Stimulated activated CD4-positive, alpha-beta T cell treated with anti-CD3 and anti-CD28 coated beads, Interleukin-15, amount 100 ng/mL, for 1 hour (primary cell): ENCODE data around the gene L3MBTL4.
"Not testable (repeated sequence)": the region's sequence is repeated elsewhere in the genome, so short reads cannot be mapped to it uniquely, and the experiment has no call there.

ENCODE experiments used
- DNase-seq, 2 donors: peaks; one replicate each; pipeline ENCODE4 v3.0.0-alpha.2; 2020; ENCODE audit warnings: low read depth in 1 of 2, low spot score in 1 of 2

Gene L3MBTL4

GRCh38 chr18:6406910-6407470 lies 7.7 kb downstream of the L3MBTL4 start:
- no peak for DNase-seq

- no peak for DNase-seq
These were observed 8.4 kb downstream of the L3MBTL4 start for GRCh38 chr18:6406075-6406909.

GRCh38 chr18:6405237-6406074 lies 9.3 kb downstream of the L3MBTL4 start:
- DNase-seq = no peak

DNA sequence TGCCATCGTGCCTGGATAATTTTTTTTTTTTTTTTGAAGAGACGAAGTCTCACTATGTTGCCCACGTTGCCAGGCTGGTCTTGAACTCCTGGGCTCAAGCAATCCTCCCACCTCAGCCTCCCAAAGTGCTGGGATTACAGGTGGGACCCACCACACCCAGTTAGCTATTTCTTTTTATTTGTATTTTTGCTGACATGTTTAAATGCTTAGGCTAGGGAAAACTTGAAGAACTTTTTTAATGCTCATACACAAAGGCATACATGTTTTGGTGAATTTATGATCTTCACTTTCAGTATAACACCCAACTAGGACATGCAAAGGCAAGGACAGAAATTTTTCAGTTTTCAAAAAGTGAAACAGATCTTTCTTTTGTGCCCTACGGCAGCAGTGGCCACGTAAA lies 9.9 kb downstream of the L3MBTL4 start:
- no peak for DNase-seq

DNA sequence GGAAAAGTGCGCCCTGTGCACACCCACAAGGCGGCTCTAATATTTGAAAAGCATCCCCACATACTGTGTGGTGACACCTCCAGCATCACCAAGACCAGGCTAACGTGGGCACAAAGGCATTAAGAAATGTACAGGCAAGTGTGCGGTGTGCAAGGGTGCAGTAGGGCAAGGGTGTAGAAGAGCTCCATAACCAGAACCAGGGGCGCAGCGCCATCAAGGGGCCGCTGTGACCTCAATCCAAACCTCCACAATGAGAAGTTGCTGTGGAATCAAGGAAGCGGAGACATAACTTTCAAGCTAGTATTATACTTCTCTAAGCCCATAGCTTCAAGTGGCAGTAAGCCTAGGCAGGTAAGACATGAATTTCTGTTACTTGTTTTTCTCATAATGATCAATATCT lies 13.0 kb downstream of the L3MBTL4 start:
- DNase-seq = no peak

GRCh38 chr18:6399776-6400175 lies 14.9 kb downstream of the L3MBTL4 start:
- no peak for DNase-seq

DNA sequence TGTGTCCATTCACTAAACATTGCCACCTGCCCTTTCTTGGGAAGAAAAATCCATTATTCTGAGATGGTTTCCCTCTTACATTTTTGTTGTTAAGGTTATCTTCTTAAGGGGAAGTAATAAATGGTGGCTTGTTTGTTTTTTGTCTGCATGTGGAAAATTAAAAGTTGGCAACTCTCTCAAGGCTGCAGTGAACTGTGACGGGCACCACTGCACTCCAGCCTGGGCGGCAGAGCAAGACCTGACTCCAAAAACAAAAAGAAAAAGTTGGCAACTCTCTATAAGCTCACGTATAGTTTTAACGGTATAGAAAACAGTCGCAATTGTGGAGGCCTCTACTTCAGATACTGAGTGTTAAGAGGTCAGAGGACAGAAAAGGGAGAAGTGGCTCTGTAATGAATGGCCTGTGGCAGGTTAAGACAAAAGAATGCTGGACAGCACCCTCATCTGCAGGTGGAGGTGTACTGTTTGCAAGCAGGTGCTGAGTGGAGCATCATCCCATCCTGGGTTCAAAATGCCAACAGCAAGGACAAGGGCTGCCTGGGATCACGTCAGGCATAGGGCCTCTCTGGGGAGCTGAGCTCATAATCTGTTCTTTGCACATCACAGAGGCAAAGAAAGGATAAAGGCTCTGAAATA lies 16.7 kb downstream of the L3MBTL4 start:
- no peak for DNase-seq

GRCh38 chr18:6396847-6397246 lies 17.9 kb downstream of the L3MBTL4 start:
- no peak for DNase-seq

DNA sequence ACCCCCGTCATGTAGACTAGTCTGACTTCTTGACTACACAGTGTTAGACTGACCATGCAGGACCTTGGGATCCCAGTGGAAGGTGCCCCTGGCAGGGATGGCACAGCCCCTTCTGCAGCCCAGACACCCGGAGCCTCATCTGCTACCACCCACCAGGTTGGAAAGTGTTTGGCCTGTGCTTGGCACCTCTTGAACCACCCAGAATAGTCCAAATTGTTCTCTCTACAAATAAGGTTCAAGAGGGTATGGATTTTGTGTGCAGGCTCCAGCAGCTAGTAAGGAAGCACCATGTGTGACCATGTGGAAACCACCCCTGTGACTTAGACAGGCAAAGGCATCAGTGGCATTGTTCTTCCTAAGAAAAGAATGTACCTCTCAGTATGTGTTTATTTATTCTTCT lies 18.4 kb downstream of the L3MBTL4 start:
- DNase-seq = no peak

GRCh38 chr18:6389005-6389404 lies 25.7 kb downstream of the L3MBTL4 start:
- DNase-seq = no peak

DNA sequence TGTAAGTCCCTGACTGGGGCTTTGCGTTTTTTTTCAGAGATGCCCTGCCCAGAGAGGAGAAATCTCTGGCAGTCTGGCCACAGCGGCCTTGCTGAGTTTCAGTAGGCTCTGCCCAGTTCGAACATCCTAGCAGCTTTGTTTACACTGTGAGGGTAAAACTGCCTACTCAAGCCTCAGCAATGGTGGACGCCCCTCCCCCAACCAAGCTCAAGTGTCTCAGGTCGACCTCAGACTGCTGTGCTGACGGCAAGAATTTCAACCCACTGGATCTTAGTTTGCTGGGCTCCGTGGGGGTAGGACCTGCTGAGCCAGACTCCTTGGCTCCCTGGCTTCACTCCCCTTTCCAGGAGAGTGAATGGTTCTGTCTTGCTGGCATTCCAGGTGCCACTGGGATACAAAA lies 31.7 kb downstream of the L3MBTL4 start:
- no peak for DNase-seq

GRCh38 chr18:6377473-6377872 lies 37.2 kb downstream of the L3MBTL4 start:
- DNase-seq = not testable (repeated sequence)

DNA sequence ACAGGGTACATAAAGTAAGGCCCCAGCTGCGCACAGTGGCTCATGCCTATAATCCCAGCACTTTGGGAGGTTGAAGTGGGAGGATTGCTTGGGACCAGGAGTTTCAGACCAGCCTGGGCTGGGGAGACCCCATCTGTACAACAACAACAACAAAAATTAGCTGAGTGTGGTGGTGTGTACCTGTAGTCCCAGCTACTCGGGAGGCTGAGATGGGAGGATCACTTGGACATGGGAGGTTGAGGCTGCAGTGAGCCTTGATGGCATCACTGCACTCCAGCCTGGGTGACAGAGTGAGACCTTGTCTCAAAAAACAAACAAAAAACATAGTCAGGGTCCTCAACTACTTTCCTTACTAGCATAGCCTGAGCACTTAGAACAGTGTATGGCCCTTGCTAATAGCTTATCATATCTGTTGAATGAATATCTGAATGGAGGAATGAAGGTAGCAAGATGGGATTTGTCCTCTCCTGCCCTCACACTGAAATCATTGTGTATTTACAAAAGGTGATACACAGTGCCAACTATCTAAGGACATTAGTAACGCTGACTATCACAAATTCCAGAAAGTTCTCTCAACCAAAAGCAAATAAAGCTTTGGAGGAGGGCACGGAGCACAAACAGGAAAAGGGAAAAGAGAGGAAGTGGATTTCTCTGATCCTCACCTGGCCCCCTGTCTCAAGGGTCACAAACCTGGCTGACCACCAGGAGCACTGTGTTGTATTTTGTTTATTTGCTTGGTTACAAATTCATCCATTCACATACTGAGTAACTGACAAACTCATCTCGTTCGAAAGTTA lies 38.1 kb downstream of the L3MBTL4 start:
- DNase-seq = no peak

DNA sequence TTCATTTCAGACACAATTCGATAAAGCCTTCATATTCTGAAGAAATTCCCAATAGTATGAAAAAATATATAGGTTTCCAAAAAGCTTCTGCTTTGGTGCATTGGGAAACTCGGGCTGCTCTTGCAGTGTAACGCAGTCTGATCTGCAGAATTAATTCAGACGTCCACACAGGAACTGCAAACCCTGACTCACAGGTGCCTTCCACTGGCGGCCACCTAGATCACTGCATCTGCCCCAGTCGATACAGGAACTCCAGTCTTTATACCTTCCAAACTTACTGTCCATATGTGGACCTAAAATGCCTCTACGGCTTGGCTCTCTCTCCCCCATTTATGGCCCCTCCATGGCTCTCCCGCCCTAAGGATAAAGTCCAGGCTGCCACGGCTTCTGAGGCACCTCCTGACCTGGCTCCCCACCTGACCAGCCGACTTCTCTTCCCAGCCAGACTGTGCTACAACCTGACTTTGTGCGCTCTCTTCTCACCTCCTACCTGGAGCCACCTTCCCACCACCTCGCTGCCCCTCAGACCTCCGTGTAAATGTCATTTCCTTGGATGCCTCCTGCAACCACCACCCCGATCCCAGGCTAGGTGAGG lies 39.7 kb downstream of the L3MBTL4 start:
- no peak for DNase-seq

DNA sequence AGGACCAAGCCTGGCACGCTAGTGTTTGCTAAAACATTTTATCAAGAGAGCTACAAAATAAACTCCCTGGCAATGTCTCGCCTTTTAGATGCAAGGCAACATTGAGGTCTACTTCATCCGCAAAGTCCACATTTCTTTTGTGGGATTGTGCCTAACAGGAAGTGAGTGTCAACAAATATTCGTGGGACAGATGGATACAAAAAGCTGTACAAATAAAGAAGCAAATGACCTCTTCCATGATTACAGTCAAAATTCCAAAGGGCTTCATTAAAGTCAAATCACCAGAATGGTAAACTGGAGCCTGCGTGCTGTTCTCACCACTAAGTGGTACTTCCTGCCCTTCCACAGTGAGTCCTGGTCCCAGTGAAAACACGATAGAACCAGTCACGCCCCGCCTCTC lies 40.4 kb downstream of the L3MBTL4 start:
- no peak for DNase-seq

DNA sequence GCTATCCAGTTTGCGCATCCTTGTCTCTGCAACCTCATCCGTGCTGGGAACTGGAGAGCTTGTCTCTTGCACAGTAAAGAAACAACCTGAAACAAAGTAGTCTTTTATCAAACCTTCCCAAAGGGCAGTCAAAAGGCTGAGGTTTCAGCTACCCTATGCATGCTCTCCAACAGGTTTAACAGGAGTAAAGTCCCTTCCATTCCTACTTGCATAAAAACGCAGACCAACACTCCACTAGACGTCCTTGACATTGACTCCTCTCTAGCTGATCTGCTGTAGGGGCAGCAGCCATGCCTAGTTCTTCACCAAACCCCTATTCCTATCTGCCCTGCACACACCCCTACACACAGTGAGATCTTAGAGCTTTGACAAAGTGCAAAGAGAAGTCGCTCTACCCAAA lies 41.5 kb downstream of the L3MBTL4 start:
- no peak for DNase-seq

DNA sequence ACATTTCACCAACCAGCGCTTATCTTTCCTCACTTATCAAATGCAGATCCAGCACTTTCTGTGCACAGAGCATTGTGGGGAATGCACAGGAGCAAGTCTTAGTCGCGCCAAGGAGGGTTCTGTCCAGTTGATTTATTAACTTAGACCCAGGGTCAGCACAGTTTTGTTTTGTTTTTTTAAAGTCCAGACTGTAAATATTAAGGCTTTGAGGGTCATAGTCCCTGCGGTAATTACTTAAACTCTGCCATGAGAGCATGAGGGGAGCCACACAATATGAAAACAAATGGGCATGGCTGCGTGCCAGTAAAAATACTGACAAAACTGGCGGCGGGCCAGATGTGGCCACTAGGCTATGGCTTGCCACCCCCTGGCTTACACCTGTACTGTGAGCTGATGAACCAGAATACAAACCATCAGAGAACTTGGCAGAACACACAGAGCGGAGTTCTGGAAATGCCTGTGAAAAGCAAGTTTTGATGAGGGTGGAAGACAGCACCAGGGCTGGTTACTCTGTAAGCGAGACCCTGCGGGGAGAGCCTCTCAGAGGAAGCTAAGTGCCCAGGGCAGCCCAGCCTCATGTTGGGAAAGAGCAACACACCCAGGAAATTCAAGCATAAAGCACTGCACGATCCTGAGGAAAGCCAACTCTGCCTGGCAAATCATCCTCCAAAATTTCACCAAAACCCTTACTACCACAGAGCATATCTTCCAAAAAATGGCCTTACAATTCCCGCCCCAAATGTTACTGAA lies 43.6 kb downstream of the L3MBTL4 start:
- DNase-seq = no peak

GRCh38 chr18:6370410-6370809 lies 44.3 kb downstream of the L3MBTL4 start:
- DNase-seq = no peak

- no peak for DNase-seq
These were observed 46.7 kb downstream of the L3MBTL4 start for GRCh38 chr18:6368017-6368416.

- no peak for DNase-seq
These were observed 47.5 kb downstream of the L3MBTL4 start for GRCh38 chr18:6367208-6367607.
